Chondrocyte (in vitro differentiated cells): ENCODE measurements around the gene TTC28. TPM values are rescaled to one million over a fixed set of nuclear protein-coding genes. Genes with fewer than 3 reads are reported as not detected.

Experiments used
- DNase-seq: peaks from one replicate; pipeline ENCODE4 v3.0.0; 2021; ENCODE audit warnings: mixed read lengths, low spot score
- H3K27ac Mint-ChIP-seq: one replicate; pipeline ENCODE4 v1.8.0; 2021; ENCODE audit warnings: mild to moderate bottlenecking, moderate library complexity, mixed read lengths; ENCODE audit not compliant: unreplicated experiment
- H3K27me3 Mint-ChIP-seq: 2 replicates; pipeline ENCODE4 v1.8.0; 2021; ENCODE audit warnings: low read depth, mixed read lengths
- H3K36me3 Mint-ChIP-seq: 2 replicates; pipeline ENCODE4 v1.8.0; 2021; ENCODE audit warnings: low read depth, mixed read lengths
- H3K4me1 Mint-ChIP-seq: 2 replicates; pipeline ENCODE4 v1.8.0; 2021; ENCODE audit warnings: low read depth, mild to moderate bottlenecking, mixed read lengths
- H3K4me3 Mint-ChIP-seq: one replicate; pipeline ENCODE4 v1.8.0; 2021; ENCODE audit warnings: mild to moderate bottlenecking, moderate library complexity, mixed read lengths; ENCODE audit not compliant: unreplicated experiment
- H3K9me3 Mint-ChIP-seq: 2 replicates; pipeline ENCODE4 v1.8.0; 2021; ENCODE audit warnings: low read depth, mixed read lengths
- total RNA-seq: library from RNA; stranded (reverse); gene quantifications from 3 replicates; pipeline ENCODE4 v1.2.1, GENCODE V29; 2021
- TF ChIP-seq, protein P1 (sequence below): fragments of 200-600 bp; sonication (generic); IDR thresholded peaks from 2 replicates; pipeline ENCODE4 v1.5.0; 2021; ENCODE audit warnings: antibody characterized with exemption, mild to moderate bottlenecking, moderate library complexity

The TTC28 gene
- total RNA-seq, 1 donor from 2014 or later: 38.3 TPM

GRCh38 chr22:28018461-28018927 lies 661.1 kb downstream of the TTC28 start:
- Mint-ChIP-seq H3K4me1 (peaks cover 12% of the 10 kb centered on the region), H3K27ac (no peak overlapping the region)

DNA sequence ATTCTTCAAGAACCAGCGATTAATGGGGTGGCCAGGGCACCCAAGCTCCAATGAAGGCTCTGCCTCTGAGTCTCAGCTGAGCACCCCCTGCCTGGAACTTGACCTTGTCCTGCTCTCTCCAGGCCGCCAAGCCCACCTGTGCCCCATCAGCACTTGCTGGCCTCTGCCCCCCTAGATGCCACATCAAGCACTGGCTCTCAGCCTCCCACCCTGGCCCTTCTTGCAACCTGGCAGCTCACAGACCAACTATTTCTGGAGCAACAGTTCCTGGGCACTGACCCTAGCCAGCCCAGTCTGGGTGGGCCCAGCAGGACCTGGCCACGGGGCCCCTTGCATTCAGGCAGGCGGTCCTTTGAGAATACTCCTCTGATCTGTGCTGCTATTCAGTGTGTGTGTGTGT lies 661.8 kb downstream of the TTC28 start:
- Mint-ChIP-seq H3K27me3 (no peaks in the 10 kb centered on the region), H3K9me3 (no peaks in the 10 kb centered on the region), H3K4me1 (peaks cover 12% of the 10 kb centered on the region), H3K36me3 (peaks cover 2% of the 10 kb centered on the region), H3K27ac (no peak overlapping the region), H3K4me3 (no peak overlapping the region)
- TF ChIP-seq, protein P1, sequence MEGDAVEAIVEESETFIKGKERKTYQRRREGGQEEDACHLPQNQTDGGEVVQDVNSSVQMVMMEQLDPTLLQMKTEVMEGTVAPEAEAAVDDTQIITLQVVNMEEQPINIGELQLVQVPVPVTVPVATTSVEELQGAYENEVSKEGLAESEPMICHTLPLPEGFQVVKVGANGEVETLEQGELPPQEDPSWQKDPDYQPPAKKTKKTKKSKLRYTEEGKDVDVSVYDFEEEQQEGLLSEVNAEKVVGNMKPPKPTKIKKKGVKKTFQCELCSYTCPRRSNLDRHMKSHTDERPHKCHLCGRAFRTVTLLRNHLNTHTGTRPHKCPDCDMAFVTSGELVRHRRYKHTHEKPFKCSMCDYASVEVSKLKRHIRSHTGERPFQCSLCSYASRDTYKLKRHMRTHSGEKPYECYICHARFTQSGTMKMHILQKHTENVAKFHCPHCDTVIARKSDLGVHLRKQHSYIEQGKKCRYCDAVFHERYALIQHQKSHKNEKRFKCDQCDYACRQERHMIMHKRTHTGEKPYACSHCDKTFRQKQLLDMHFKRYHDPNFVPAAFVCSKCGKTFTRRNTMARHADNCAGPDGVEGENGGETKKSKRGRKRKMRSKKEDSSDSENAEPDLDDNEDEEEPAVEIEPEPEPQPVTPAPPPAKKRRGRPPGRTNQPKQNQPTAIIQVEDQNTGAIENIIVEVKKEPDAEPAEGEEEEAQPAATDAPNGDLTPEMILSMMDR: no peak
- DNase-seq: peak; percentile 70

More at GRCh38 chr22:28018461-28018927, 661.1 kb downstream of the TTC28 start:
- TF ChIP-seq, protein P1: no peak
- H3K27me3 Mint-ChIP-seq: no peaks in the 10 kb centered on the region
- H3K9me3 Mint-ChIP-seq: no peaks in the 10 kb centered on the region
- peak; percentile 50 for DNase-seq
- no peak overlapping the region for H3K4me3 Mint-ChIP-seq
- no peaks in the 10 kb centered on the region for H3K36me3 Mint-ChIP-seq

- no peaks in the 10 kb centered on the region for H3K27me3 Mint-ChIP-seq
- H3K27ac Mint-ChIP-seq: no peak overlapping the region
- peak; percentile 51 for DNase-seq
- TF ChIP-seq, protein P1: no peak
- H3K36me3 Mint-ChIP-seq: peaks cover 2% of the 10 kb centered on the region
- peaks cover 12% of the 10 kb centered on the region for H3K4me1 Mint-ChIP-seq
- H3K9me3 Mint-ChIP-seq: no peaks in the 10 kb centered on the region
- no peak overlapping the region for H3K4me3 Mint-ChIP-seq
These were observed 662.2 kb downstream of the TTC28 start for GRCh38 chr22:28017558-28017820.

DNA sequence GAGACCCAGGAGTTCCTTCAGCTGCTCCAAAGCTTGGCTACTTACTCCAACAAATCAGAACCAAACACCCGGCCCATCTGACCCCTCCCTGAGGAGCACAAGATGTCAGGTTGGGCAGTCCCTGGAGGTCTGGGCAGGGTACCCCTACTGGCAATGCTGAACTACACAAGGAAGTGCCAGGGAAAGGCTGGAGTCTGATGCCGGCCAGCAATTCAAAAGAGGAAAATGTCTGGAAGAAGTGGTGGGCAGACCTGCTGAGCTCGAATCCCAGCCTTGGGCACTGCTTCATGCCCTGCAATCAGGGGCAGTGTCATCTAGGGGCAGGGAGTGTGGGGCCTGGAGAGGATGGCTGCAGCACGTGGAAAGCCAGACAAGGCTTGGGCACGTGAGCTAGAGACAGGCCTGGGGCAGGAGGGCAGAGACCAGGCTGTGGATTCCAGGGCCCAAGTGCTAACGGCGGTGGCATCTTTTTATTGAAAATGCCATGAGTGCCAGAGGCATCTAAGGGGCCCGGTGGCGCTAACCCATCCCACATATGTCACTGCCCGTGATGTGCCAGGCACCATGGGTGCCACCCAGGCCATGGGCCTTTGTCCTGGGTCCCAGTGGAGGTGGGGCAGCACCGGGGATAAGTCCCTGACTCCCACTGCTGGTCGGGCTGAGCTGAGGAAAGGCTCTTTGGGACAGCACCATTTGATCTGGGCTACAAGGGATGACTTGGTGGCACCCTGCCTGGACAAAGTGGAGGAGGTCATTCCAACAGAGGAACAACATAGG lies 662.7 kb downstream of the TTC28 start:
- peaks cover 12% of the 10 kb centered on the region for H3K4me1 Mint-ChIP-seq
- no peak overlapping the region for H3K27ac Mint-ChIP-seq
- H3K9me3 Mint-ChIP-seq: no peaks in the 10 kb centered on the region
- DNase-seq: peak; percentile 82
- TF ChIP-seq, protein P1: no peak
- H3K36me3 Mint-ChIP-seq: peaks cover 2% of the 10 kb centered on the region
- no peak overlapping the region for H3K4me3 Mint-ChIP-seq
- no peaks in the 10 kb centered on the region for H3K27me3 Mint-ChIP-seq

DNA sequence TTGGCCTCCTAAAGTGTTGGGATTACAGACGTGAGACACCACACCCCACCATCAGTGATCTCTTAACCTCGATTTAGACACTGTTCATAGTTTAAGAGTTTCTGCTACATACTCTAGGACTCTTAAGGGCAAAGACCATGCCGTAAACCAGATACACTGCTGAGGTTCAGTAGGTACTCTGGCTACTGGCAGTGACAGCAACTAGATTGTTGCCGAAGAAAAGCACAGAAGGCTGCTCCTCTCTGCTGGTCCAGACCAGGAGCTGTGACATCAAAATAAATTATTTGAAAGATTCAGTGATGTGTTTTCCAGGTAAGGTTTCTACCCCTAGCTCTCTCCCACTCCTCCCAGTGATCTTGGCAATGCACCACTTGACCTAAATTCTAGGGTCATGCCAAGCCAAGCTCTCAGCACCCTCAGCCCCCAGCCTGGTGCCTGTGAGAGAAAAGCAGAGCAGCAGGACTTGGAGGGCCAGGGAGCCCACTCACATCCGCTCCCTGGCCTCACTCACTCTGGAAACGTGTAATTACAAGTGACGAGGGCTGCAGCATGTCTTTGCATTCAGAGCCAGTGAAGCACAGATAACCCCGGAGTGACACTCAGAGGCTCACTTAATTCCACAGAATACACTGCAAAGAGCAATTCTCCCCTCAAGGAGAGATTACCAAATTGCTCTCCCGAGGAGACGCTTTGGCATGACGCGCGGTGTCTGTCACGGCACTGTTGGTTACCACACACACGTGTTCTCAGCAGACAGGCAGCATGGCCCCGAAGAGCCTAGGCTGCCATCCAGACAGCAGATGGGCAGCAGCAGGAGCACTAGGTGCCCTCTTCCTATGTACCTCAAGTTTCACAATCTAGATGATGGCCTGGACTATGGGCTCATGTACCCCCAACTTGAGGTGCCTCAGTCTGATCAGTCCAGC lies 663.7 kb downstream of the TTC28 start:
- no peaks in the 10 kb centered on the region for H3K9me3 Mint-ChIP-seq
- no peaks in the 10 kb centered on the region for H3K27me3 Mint-ChIP-seq
- DNase-seq: peak; percentile 76
- TF ChIP-seq, protein P1: no peak
- H3K36me3 Mint-ChIP-seq: peaks cover 2% of the 10 kb centered on the region
- no peak overlapping the region for H3K27ac Mint-ChIP-seq
- H3K4me1 Mint-ChIP-seq: peaks cover 10% of the 10 kb centered on the region
- H3K4me3 Mint-ChIP-seq: no peak overlapping the region
